Thyroid gland (tissue), 4 donors: ENCODE measurements around the gene GH2.
"Not testable (repeated sequence)": the region's sequence is repeated elsewhere in the genome, so short reads cannot be mapped to it uniquely, and the experiment has no call there.

Experiments used
- POLR2A ChIP-seq, 2 donors: fragments of 450-650 bp; IDR thresholded peaks; one replicate each; pipeline ENCODE4 v1.6.1; 2017; ENCODE audit warnings: antibody characterized with exemption in 2 of 2, mild to moderate bottlenecking in 2 of 2, moderate library complexity in 1 of 2
- TF ChIP-seq, protein P1 (sequence below), 6 experiments: fragments of 200-600 bp in 3 of 6; fragments of 450-650 bp in 3 of 6; sonication (generic) in 3 of 6; IDR thresholded peaks; one replicate each; pipeline ENCODE4 v1.5.1; 2016 to 2019; ENCODE audit warnings: antibody characterized with exemption in 6 of 6, mild to moderate bottlenecking in 2 of 6, inconsistent platforms in 1 of 6, moderate library complexity in 1 of 6

DNA sequence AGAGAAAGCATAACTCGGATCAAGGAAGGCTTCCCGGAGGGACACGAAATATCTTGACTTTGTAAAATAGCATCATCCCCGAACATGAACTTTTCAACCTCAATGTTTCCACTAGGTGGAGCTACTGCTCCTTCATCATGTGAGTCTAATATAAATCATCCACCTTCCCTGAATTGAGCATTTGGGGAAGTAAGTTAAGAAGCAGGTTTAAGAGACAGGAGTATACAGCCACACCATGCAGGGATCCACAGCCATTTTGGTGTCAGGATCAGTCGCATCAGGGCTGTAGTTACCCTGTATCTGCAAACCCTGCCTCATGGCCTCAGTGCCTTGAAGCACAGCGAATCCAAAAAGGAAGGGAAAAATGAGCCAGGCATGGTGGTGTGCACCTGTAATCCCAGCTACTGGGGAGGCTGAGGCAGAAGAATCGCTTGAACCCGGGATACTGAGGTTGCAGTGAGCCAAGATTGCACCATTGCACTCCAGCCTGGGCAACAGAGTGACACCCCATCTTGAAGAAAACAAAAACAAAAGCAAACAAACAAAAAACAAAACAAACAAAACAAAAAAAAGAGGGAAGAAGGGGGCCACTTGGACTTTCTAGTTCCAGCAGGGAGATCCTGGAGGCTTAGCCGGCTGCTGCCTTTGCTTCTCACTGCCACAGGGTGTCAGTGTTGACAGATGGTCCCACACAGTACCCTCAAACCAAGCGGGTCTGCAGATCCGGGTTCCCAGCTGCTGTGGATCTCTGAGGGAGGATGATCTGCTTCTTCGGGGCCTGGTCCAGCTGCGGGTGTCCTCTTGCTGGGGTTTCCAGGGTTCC, 7.5 kb upstream of the GH2 start:
- TF ChIP-seq, protein P1, sequence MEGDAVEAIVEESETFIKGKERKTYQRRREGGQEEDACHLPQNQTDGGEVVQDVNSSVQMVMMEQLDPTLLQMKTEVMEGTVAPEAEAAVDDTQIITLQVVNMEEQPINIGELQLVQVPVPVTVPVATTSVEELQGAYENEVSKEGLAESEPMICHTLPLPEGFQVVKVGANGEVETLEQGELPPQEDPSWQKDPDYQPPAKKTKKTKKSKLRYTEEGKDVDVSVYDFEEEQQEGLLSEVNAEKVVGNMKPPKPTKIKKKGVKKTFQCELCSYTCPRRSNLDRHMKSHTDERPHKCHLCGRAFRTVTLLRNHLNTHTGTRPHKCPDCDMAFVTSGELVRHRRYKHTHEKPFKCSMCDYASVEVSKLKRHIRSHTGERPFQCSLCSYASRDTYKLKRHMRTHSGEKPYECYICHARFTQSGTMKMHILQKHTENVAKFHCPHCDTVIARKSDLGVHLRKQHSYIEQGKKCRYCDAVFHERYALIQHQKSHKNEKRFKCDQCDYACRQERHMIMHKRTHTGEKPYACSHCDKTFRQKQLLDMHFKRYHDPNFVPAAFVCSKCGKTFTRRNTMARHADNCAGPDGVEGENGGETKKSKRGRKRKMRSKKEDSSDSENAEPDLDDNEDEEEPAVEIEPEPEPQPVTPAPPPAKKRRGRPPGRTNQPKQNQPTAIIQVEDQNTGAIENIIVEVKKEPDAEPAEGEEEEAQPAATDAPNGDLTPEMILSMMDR (IDR thresholded peaks at IDR 0.05): peak in 4 of 6 experiments; percentile 18 to 39 (median 28)
- not testable (repeated sequence) for TF ChIP-seq POLR2A (IDR thresholded peaks at IDR 0.05)
